PC-3 (cell line): ENCODE data around the gene STH.

Source experiments
- EZH2 ChIP-seq: fragments of 300-600 bp; sonication (generic); IDR thresholded peaks from one replicate; pipeline ENCODE4 v1.6.1; 2017; ENCODE audit warnings: antibody characterized with exemption, mild to moderate bottlenecking, low read length; ENCODE audit not compliant: unreplicated experiment
- EZH2phosphoT487 ChIP-seq: fragments of 300-600 bp; sonication (generic); IDR thresholded peaks from 2 replicates; pipeline ENCODE4 v1.6.1; 2018; ENCODE audit warnings: mild to moderate bottlenecking, antibody characterized with exemption, low read length, borderline replicate concordance
- TF ChIP-seq, protein P1 (sequence below): fragments of 300-600 bp; sonication (generic); conservative IDR thresholded peaks from 2 replicates; pipeline ENCODE4 v1.5.1; 2017; ENCODE audit warnings: antibody characterized with exemption, low read depth, mild to moderate bottlenecking, low read length

DNA sequence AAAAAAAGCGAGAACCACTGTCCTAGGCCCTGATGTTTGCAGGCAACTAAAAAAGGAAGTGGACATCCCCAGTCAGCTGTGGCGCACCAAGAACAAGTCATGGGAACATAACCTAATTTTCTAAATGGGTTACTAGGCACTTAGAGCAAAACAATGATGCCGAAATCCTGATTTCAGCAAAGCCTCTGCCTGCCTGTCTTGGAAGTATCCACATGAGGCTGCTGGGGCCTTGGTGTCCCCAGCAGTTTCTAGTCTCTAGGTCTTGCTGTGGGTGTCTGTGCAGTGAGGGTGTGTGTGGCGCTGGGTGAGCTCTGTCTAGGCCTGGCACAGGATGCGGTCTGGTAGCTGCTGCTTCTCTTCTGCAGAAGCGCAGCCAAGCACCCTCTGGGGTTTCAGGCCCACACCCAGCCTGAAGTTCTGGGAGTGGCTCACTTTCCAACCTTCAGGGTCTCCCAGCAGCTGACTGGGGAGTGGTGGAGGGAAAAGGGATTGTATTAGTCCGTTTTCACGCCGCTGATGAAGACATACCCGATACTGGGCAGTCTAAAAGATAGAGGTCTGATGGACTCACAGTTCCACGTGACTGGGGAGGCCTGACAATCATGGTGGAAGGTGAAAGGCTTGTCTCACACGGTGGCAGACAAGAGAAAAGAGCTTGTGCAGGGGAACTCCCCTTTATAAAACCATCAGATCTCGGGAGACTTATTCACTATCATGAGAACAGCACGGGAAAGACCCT lies 21.1 kb downstream of the STH start:
- TF ChIP-seq, protein P1, sequence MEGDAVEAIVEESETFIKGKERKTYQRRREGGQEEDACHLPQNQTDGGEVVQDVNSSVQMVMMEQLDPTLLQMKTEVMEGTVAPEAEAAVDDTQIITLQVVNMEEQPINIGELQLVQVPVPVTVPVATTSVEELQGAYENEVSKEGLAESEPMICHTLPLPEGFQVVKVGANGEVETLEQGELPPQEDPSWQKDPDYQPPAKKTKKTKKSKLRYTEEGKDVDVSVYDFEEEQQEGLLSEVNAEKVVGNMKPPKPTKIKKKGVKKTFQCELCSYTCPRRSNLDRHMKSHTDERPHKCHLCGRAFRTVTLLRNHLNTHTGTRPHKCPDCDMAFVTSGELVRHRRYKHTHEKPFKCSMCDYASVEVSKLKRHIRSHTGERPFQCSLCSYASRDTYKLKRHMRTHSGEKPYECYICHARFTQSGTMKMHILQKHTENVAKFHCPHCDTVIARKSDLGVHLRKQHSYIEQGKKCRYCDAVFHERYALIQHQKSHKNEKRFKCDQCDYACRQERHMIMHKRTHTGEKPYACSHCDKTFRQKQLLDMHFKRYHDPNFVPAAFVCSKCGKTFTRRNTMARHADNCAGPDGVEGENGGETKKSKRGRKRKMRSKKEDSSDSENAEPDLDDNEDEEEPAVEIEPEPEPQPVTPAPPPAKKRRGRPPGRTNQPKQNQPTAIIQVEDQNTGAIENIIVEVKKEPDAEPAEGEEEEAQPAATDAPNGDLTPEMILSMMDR = no peak
- TF ChIP-seq EZH2phosphoT487 = no peak
- TF ChIP-seq EZH2 = no peak
